Panc1 (cell line): ENCODE measurements around the gene MAPK13. TPM values are rescaled to one million over a fixed set of nuclear protein-coding genes. Genes with fewer than 3 reads are reported as not detected.

Source experiments
- ATAC-seq: fragments of 200-7000 bp; cut with Tn5 transposase; 2 replicates; pipeline ENCODE4 v1.9.1; 2020; ENCODE audit warnings: mild to moderate bottlenecking, moderate library complexity
- BruUV-seq: library from RNA; stranded (reverse); fragments of 400-500 nt; replicated peaks from 2 replicates; lab custom pipeline; 2021; lab: Mats Ljungman, UMichigan
- CTCF ChIA-PET: fragments of 300-600 bp; sonication (Branson Sonifier 250); formaldehyde crosslinking; loops from one replicate; lab custom pipeline; 2022; ENCODE audit warnings: antibody characterized with exemption; lab: Charles Lee
- POLR2A ChIA-PET: fragments of 300-600 bp; sonication (Branson Sonifier 250); formaldehyde crosslinking; loops from one replicate; lab custom pipeline; 2022; ENCODE audit warnings: antibody characterized with exemption; lab: Charles Lee
- DNase-seq: peaks from one replicate; pipeline ENCODE4 v3.0.0-alpha.2; 2010; ENCODE audit warnings: low read depth, low spot score
- H3K27ac ChIP-seq: 2 replicates; pipeline ENCODE4 v1.5.1; 2011; ENCODE audit warnings: mild to moderate bottlenecking, low read length, inconsistent platforms
- H3K27me3 ChIP-seq: fragments of 200-500 bp; sonication (Bioruptor generic); 2 replicates; pipeline ENCODE4 v1.6.0; 2014; ENCODE audit warnings: low read length, inconsistent platforms; ENCODE audit not compliant: control insufficient read depth, insufficient read depth
- H3K36me3 ChIP-seq: fragments of 200-500 bp; sonication (Bioruptor generic); 2 replicates; pipeline ENCODE4 v1.5.1; 2014; ENCODE audit warnings: inconsistent platforms, mild to moderate bottlenecking, low read length, moderate library complexity; ENCODE audit not compliant: control insufficient read depth, insufficient read depth
- H3K4me1 ChIP-seq: 2 replicates; pipeline ENCODE4 v1.5.1; 2011; ENCODE audit warnings: inconsistent platforms, mild to moderate bottlenecking, low read length, moderate library complexity; ENCODE audit not compliant: control insufficient read depth, insufficient read depth
- H3K4me3 ChIP-seq, 2 experiments: 2 replicates each; pipeline ENCODE4 v1.5.1; 2011 to 2012; ENCODE audit warnings: low read depth in 2 of 2, low read length in 2 of 2, mild to moderate bottlenecking in 2 of 2, inconsistent platforms in 1 of 2, moderate library complexity in 1 of 2
- H3K9me3 ChIP-seq: fragments of 200-500 bp; sonication (Bioruptor generic); 2 replicates; pipeline ENCODE4 v1.5.1; 2014; ENCODE audit warnings: low read depth, mild to moderate bottlenecking, inconsistent platforms, low read length, moderate library complexity; ENCODE audit not compliant: control insufficient read depth, insufficient read depth
- POLR2AphosphoS5 ChIP-seq: IDR thresholded peaks from 2 replicates; pipeline ENCODE4 v1.6.1; 2012; ENCODE audit warnings: mild to moderate bottlenecking, low read depth, low read length, moderate library complexity
- SIN3A ChIP-seq: IDR thresholded peaks from 2 replicates; pipeline ENCODE4 v1.6.1; 2012; ENCODE audit warnings: low read depth, mild to moderate bottlenecking, low read length, moderate library complexity, borderline replicate concordance; ENCODE audit not compliant: insufficient read depth
- TCF7L2 ChIP-seq: IDR thresholded peaks from 2 replicates; pipeline ENCODE4 v1.6.1; 2011; ENCODE audit warnings: mild to moderate bottlenecking, low read depth, low read length, inconsistent platforms
- in situ Hi-C: cut with HindIII; loops from 2 replicates; pipeline ENCODE4 v1.10.0; 2016; ENCODE audit warnings: low sequenced_read_pairs, low pct_unique_long_range_greater_than_20kb
- intact Hi-C: fragments of 100-400 bp; cut with micrococcal nuclease; formaldehyde crosslinking; loops from one replicate; pipeline ENCODE4 v1.10.0; 2022; ENCODE audit not compliant: unreplicated experiment
- total RNA-seq: library from RNA; stranded (reverse); gene quantifications from one replicate; pipeline ENCODE4 v1.2.1, GENCODE V29; 2021; ENCODE audit not compliant: unreplicated experiment
- TF ChIP-seq, protein P1 (sequence below), 2 experiments: IDR thresholded peaks; 2 replicates each; pipeline ENCODE4 v1.6.1; 2011 to 2012; ENCODE audit warnings: low read depth in 2 of 2, control low read depth in 1 of 2, low read length in 1 of 2, mild to moderate bottlenecking in 1 of 2, moderate library complexity in 1 of 2; ENCODE audit not compliant: insufficient read depth in 1 of 2
- TF ChIP-seq, protein P2 (sequence below): fragments of 450-650 bp; IDR thresholded peaks from 2 replicates; pipeline ENCODE4 v1.5.1; 2017; ENCODE audit warnings: mild to moderate bottlenecking

Gene MAPK13
- total RNA-seq, 1 experiment from 2014 or later = 2.5 TPM

DNA sequence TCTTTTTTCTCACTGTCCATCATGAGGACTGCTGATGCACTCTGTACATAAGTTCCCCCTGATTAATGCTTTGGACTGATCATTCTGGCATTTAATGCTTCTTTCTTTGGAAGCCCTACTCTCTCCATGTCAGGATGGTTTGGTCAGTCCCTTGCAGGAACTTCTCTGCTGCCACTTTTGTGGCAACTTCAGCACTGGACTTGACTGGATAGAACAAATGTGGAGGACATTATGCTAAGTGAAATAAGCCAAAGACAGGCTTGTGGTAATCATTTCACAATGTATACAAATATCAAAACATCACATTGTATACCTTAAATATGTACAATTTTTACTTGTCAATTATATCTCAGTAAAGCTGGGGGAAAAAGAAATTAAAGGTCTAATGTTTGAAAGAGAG, 54.0 kb downstream of the MAPK13 start:
- Histone ChIP-seq H3K4me3 (no peak overlapping the region), H3K9me3 (no peaks in the 10 kb centered on the region), H3K27me3 (no peaks in the 10 kb centered on the region), H3K4me1 (no peaks in the 10 kb centered on the region), H3K36me3 (no peaks in the 10 kb centered on the region), H3K27ac (no peak overlapping the region)
- no TSS peak for BruUV-seq
- DNase-seq (no peak), ATAC-seq (no peak)
- ChIA-PET CTCF (no interaction called here), POLR2A (no interaction called here)
- intact Hi-C loops (no loop called here), in situ Hi-C loops (no loop called here)
- TF ChIP-seq, protein P1, sequence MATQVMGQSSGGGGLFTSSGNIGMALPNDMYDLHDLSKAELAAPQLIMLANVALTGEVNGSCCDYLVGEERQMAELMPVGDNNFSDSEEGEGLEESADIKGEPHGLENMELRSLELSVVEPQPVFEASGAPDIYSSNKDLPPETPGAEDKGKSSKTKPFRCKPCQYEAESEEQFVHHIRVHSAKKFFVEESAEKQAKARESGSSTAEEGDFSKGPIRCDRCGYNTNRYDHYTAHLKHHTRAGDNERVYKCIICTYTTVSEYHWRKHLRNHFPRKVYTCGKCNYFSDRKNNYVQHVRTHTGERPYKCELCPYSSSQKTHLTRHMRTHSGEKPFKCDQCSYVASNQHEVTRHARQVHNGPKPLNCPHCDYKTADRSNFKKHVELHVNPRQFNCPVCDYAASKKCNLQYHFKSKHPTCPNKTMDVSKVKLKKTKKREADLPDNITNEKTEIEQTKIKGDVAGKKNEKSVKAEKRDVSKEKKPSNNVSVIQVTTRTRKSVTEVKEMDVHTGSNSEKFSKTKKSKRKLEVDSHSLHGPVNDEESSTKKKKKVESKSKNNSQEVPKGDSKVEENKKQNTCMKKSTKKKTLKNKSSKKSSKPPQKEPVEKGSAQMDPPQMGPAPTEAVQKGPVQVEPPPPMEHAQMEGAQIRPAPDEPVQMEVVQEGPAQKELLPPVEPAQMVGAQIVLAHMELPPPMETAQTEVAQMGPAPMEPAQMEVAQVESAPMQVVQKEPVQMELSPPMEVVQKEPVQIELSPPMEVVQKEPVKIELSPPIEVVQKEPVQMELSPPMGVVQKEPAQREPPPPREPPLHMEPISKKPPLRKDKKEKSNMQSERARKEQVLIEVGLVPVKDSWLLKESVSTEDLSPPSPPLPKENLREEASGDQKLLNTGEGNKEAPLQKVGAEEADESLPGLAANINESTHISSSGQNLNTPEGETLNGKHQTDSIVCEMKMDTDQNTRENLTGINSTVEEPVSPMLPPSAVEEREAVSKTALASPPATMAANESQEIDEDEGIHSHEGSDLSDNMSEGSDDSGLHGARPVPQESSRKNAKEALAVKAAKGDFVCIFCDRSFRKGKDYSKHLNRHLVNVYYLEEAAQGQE (IDR thresholded peaks at IDR 0.05; ENCODE audit: insufficient read depth in 1 of 2, low read depth in 2 of 2, low read length in 1 of 2) = no peak
- no peak for TF ChIP-seq TCF7L2
- TF ChIP-seq POLR2AphosphoS5 = no peak
- TF ChIP-seq, protein P2, sequence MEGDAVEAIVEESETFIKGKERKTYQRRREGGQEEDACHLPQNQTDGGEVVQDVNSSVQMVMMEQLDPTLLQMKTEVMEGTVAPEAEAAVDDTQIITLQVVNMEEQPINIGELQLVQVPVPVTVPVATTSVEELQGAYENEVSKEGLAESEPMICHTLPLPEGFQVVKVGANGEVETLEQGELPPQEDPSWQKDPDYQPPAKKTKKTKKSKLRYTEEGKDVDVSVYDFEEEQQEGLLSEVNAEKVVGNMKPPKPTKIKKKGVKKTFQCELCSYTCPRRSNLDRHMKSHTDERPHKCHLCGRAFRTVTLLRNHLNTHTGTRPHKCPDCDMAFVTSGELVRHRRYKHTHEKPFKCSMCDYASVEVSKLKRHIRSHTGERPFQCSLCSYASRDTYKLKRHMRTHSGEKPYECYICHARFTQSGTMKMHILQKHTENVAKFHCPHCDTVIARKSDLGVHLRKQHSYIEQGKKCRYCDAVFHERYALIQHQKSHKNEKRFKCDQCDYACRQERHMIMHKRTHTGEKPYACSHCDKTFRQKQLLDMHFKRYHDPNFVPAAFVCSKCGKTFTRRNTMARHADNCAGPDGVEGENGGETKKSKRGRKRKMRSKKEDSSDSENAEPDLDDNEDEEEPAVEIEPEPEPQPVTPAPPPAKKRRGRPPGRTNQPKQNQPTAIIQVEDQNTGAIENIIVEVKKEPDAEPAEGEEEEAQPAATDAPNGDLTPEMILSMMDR = no peak
- no peak for TF ChIP-seq SIN3A

DNA sequence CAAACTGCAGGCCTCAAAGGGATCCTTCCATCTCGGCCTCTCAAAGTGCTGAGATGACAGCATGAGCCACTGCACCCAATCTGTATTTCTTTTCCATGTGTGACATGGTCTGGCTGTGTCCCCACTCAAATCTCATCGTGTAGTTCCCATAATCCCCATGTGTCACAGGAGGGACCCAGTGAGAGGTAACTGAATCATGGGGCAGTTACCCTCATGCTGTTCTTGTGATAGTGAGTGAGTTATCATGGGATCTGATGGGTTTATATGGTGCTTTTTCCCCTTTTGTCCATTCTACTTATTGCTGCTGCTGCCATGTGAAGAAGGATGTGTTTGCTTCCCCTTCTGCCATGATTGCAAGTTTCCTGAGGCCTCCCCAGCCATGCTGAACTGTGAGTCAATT, 55.9 kb downstream of the MAPK13 start:
- no TSS peak for BruUV-seq
- DNase-seq (no peak), ATAC-seq (no peak)
- ChIA-PET POLR2A (no interaction called here), CTCF (interaction anchor here (0.6 kb wide), 1 partner anchor 197 kb away, joined by 4 read pairs; no protein-coding TSS in a partner anchor)
- in situ Hi-C loops (no loop called here), intact Hi-C loops (no loop called here)
- Histone ChIP-seq H3K9me3 (no peaks in the 10 kb centered on the region), H3K27ac (no peak overlapping the region), H3K4me1 (no peaks in the 10 kb centered on the region), H3K4me3 (no peak overlapping the region), H3K36me3 (no peaks in the 10 kb centered on the region), H3K27me3 (no peaks in the 10 kb centered on the region)
- no peak for TF ChIP-seq SIN3A
- TF ChIP-seq, protein P1 (IDR thresholded peaks at IDR 0.05; ENCODE audit: insufficient read depth in 1 of 2, low read depth in 2 of 2, low read length in 1 of 2) = no peak
- TF ChIP-seq TCF7L2 = no peak
- TF ChIP-seq, protein P2 = no peak
- no peak for TF ChIP-seq POLR2AphosphoS5
